Measurements from ENCODE around the gene C1QTNF4. TPM values are rescaled to one million over a fixed set of nuclear protein-coding genes. Genes with fewer than 3 reads are reported as not detected.
A peak's percentile ranks its signal among the peaks of the same experiment; 100 is the strongest.

C1QTNF4 gene
- total and polyA plus RNA-seq, 2 of the 13 experiments (the other 11 are each of a cell fraction or from before 2014, with no cell fraction given), result not detected

DNA sequence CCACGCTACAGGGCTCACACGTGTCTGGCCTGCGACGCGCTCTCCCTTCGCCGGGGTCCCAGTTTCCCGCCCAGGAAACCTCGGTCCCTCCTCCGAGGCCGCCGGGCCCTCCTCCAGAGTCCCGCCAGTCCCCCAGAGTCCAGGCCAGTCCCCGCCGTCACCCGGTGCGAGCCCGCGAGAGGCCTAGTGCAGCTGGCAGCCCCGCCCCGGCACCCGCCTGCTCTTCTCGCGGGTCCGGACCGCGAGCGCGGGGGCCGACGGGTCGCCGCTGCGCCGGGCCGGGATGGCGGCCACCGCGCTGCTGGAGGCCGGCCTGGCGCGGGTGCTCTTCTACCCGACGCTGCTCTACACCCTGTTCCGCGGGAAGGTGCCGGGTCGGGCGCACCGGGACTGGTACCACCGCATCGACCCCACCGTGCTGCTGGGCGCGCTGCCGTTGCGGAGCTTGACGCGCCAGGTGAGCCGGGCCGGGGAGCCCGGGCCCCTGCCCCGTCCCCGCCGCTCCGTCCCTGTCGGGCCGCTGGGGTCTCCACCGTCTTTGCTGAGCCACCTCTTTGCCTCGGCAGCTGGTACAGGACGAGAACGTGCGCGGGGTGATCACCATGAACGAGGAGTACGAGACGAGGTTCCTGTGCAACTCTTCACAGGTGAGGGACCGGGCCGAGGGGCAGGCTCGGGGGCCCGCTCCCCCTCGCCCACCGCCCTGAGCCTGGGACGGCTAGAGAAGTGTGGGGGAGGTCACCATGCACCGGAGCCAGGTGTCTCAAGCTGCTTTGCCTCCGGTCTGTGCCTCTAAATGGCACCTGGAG lies 28.7 kb downstream of the C1QTNF4 start, which contains the start of gene PTPMT1 (continued):
- TF ChIP-seq AFF4 (CRISPR knock-in tag; IDR thresholded peaks at IDR 0.05) (peak; percentile 16), IKZF5 (CRISPR knock-in tag; IDR thresholded peaks at IDR 0.05) (peak; percentile 36; the same call in 1 of the 2 replicates), NFE2L2 (IDR thresholded peaks at IDR 0.05; ENCODE audit: low read length) (no peak), PHB2 (IDR thresholded peaks at IDR 0.05; ENCODE audit: partially characterized antibody) (no peak), EED (CRISPR knock-in tag; IDR thresholded peaks at IDR 0.05) (no peak), PBX2 (CRISPR knock-in tag; IDR thresholded peaks at IDR 0.05) (no peak), ZKSCAN1 (IDR thresholded peaks at IDR 0.05; ENCODE audit: low read length) (no peak), NFE2L1 (CRISPR knock-in tag; IDR thresholded peaks at IDR 0.05; ENCODE audit: borderline replicate concordance) (no peak), TSC22D2 (CRISPR knock-in tag; IDR thresholded peaks at IDR 0.05; ENCODE audit: borderline replicate concordance) (no peak; the same call in 1 of the 2 replicates), ZNF10 (CRISPR knock-in tag; IDR thresholded peaks at IDR 0.05; ENCODE audit: borderline replicate concordance, low read depth) (no peak), ZNF598 (CRISPR knock-in tag; IDR thresholded peaks at IDR 0.05; ENCODE audit: borderline replicate concordance) (peak; percentile 88; the same call in 1 of the 2 replicates), DNMT3B (CRISPR knock-in tag; conservative IDR thresholded peaks at IDR 0.05) (no peak), XBP1 (CRISPR knock-in tag; IDR thresholded peaks at IDR 0.05) (no peak), FOXO1 (CRISPR knock-in tag; IDR thresholded peaks at IDR 0.05) (no peak), ZNF766 (CRISPR knock-in tag; IDR thresholded peaks at IDR 0.05; ENCODE audit: borderline replicate concordance) (0 out of 2 replicates have a peak, but pooled peaks have one; percentile 30), THAP8 (CRISPR knock-in tag; IDR thresholded peaks at IDR 0.05; ENCODE audit: borderline replicate concordance) (0 out of 2 replicates have a peak, but pooled peaks have one; percentile 73), HNRNPLL (IDR thresholded peaks at IDR 0.05; ENCODE audit: low read depth, low read length, poor library complexity, severe bottlenecking) (peak; percentile 30), ZNF143 (CRISPR knock-in tag; IDR thresholded peaks at IDR 0.05) (peak; percentile 80)
- TF ChIP-seq, protein P1, sequence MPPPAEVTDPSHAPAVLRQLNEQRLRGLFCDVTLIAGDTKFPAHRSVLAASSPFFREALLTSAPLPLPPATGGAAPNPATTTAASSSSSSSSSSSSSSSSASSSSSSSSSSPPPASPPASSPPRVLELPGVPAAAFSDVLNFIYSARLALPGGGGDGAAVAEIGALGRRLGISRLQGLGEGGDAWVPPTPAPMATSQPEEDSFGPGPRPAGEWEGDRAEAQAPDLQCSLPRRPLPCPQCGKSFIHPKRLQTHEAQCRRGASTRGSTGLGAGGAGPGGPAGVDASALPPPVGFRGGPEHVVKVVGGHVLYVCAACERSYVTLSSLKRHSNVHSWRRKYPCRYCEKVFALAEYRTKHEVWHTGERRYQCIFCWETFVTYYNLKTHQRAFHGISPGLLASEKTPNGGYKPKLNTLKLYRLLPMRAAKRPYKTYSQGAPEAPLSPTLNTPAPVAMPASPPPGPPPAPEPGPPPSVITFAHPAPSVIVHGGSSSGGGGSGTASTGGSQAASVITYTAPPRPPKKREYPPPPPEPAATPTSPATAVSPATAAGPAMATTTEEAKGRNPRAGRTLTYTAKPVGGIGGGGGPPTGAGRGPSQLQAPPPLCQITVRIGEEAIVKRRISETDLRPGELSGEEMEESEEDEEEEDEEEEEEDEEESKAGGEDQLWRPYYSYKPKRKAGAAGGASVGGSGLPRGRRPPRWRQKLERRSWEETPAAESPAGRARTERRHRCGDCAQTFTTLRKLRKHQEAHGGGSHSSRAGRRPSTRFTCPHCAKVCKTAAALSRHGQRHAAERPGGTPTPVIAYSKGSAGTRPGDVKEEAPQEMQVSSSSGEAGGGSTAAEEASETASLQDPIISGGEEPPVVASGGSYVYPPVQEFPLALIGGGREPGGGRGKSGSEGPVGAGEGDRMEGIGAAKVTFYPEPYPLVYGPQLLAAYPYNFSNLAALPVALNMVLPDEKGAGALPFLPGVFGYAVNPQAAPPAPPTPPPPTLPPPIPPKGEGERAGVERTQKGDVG (CRISPR knock-in tag; IDR thresholded peaks at IDR 0.05; ENCODE audit: borderline replicate concordance), result no peak
